Measurements from ENCODE around the gene ZNF625. TPM values are rescaled to one million over a fixed set of nuclear protein-coding genes. Genes with fewer than 3 reads are reported as not detected.
"Not testable (repeated sequence)": the region's sequence is repeated elsewhere in the genome, so short reads cannot be mapped to it uniquely, and the experiment has no call there.

Gene ZNF625
- total RNA-seq, 1 donor from 2014 or later, result 6.6 TPM

- TF ChIP-seq CTCF (IDR thresholded peaks at IDR 0.05; ENCODE audit: insufficient read depth, low read length, poor library complexity, severe bottlenecking), result no peak
- no peak overlapping the region for H3K4me3 ChIP-seq (ENCODE audit: low read depth, low read length)
- no peaks in the 10 kb centered on the region for H3K27me3 ChIP-seq (ENCODE audit: control insufficient read depth, insufficient read depth, low read length)
- no peak for DNase-seq (ENCODE audit: low read depth)
- H3K36me3 ChIP-seq (ENCODE audit: control insufficient read depth, insufficient read depth, low read length), result no peaks in the 10 kb centered on the region
These were observed 44.4 kb downstream of the ZNF625 start for GRCh38 chr19:12111943-12112637.

GRCh38 chr19:12111176-12111575 is 45.4 kb downstream of the ZNF625 start:
- H3K27me3 ChIP-seq (ENCODE audit: control insufficient read depth, insufficient read depth, low read length), result no peaks in the 10 kb centered on the region
- no peak for DNase-seq (ENCODE audit: low read depth)
- no peak overlapping the region for H3K4me3 ChIP-seq (ENCODE audit: low read depth, low read length)
- H3K36me3 ChIP-seq (ENCODE audit: control insufficient read depth, insufficient read depth, low read length), result no peaks in the 10 kb centered on the region
- no peak for TF ChIP-seq CTCF (IDR thresholded peaks at IDR 0.05; ENCODE audit: insufficient read depth, low read length, poor library complexity, severe bottlenecking)

GRCh38 chr19:12103909-12104308 is 52.6 kb downstream of the ZNF625 start:
- H3K4me3 ChIP-seq (ENCODE audit: low read depth, low read length); H3K36me3 ChIP-seq (ENCODE audit: control insufficient read depth, insufficient read depth, low read length); H3K27me3 ChIP-seq (ENCODE audit: control insufficient read depth, insufficient read depth, low read length); DNase-seq (ENCODE audit: low read depth): not testable (repeated sequence)

- Histone ChIP-seq H3K4me3 (ENCODE audit: low read depth, low read length) (no peak overlapping the region), H3K27me3 (ENCODE audit: control insufficient read depth, insufficient read depth, low read length) (no peaks in the 10 kb centered on the region), H3K36me3 (ENCODE audit: control insufficient read depth, insufficient read depth, low read length) (no peaks in the 10 kb centered on the region)
- DNase-seq (ENCODE audit: low read depth), result no peak
- no peak for TF ChIP-seq CTCF (IDR thresholded peaks at IDR 0.05; ENCODE audit: insufficient read depth, low read length, poor library complexity, severe bottlenecking)
These were observed 58.5 kb downstream of the ZNF625 start for GRCh38 chr19:12098040-12098439.

GRCh38 chr19:12095111-12095790 is 61.3 kb downstream of the ZNF625 start:
- H3K27me3 ChIP-seq (ENCODE audit: control insufficient read depth, insufficient read depth, low read length), result no peaks in the 10 kb centered on the region
- TF ChIP-seq CTCF (IDR thresholded peaks at IDR 0.05; ENCODE audit: insufficient read depth, low read length, poor library complexity, severe bottlenecking), result no peak
- H3K4me3 ChIP-seq (ENCODE audit: low read depth, low read length), result no peak overlapping the region
- H3K36me3 ChIP-seq (ENCODE audit: control insufficient read depth, insufficient read depth, low read length), result no peaks in the 10 kb centered on the region
- no peak for DNase-seq (ENCODE audit: low read depth)

Other genes with a start within 250 kb of the ZNF625 start
- 4.4 and 4.5 TPM in 2 replicates for gene ZNF700, start 231.6 kb downstream of the ZNF625 start, total RNA-seq
- 0.54 and 1.3 TPM in 2 replicates for gene ZNF763, start 191.7 kb downstream of the ZNF625 start, total RNA-seq
- gene ZNF433, start 121.1 kb downstream of the ZNF625 start, total RNA-seq, result 3.2 and 10.3 TPM in 2 replicates
- gene ZNF878, start 103.8 kb downstream of the ZNF625 start, total RNA-seq, result 0.07 and 0.67 TPM in 2 replicates
- gene ZNF844, start 92.0 kb downstream of the ZNF625 start, total RNA-seq, result 4.1 and 4.7 TPM in 2 replicates
- 2.7 and 4.2 TPM in 2 replicates for gene ZNF20, start 16.4 kb downstream of the ZNF625 start, total RNA-seq
- 4.3 and 5.0 TPM in 2 replicates for gene ZNF136, start 6.4 kb upstream of the ZNF625 start, total RNA-seq
- 4.4 and 5.3 TPM in 2 replicates for gene ZNF44, start 138.1 kb upstream of the ZNF625 start, total RNA-seq
- 0.75 and 3.7 TPM in 2 replicates for gene ZNF563, start 176.9 kb upstream of the ZNF625 start, total RNA-seq
- gene ZNF442, start 208.9 kb upstream of the ZNF625 start, total RNA-seq, result 0.34 and 0.46 TPM in 2 replicates
- 2.3 and 2.6 TPM in 2 replicates for gene ZNF799, start 244.5 kb upstream of the ZNF625 start, total RNA-seq

All from kidney epithelial cell (primary cell).